ENCODE measurements around the gene PRDX5. TPM values are rescaled to one million over a fixed set of nuclear protein-coding genes. Genes with fewer than 3 reads are reported as not detected.
A peak's percentile ranks its signal among the peaks of the same experiment; 100 is the strongest.

PRDX5 gene
- total and polyA plus RNA-seq, 9 of the 15 experiments (the other 6 are each of a cell fraction or from before 2014, with no cell fraction given): 40.8 to 327 (median 204) TPM

DNA sequence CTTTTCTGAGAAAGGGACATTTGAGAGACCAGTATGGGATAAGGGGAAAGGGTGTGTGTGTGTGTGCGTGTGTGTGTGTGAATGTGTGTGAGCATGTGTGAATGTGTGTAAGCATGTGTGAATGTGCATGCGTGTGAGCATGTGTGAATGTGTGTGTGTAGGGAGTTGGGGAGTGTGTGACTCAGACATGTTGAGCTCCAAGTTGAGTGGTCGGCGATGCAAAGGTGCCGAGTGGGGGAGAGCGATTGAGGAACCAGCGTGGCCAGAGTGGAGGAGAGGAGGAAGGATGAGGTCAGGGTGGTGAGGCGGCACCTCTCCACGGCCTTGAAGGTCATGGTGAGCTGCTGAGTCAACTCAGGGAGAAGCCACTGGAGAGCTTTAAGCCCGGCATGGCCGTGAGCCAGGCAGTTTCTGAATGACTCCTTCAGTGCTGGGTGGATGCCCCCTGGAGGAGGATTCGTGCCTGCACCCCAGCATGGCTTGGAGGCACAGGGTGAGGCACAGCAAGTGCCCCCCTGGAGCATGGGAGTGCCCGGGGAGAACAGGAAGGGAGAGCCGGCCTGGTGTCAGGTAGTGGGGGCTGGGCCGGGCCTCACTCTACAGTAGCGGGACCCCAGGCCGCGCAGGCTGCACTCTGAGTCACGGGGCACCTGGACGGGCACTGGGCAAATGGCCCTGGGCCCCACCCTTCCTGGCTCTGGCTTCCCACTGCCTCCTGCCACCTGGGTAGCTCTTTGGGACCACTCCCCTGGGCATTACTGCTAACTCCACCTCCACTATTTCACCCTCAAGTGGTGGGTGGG is 13.8 kb downstream of the PRDX5 start (continued):
- TF ChIP-seq ZNF24 (IDR thresholded peaks at IDR 0.05) (no peak), NCOA1 (IDR thresholded peaks at IDR 0.05; ENCODE audit: low read depth) (peak; percentile 61; the same call in 1 of the 2 replicates), ZNF143 (CRISPR knock-in tag; IDR thresholded peaks at IDR 0.05) (no peak), XRCC4 (IDR thresholded peaks at IDR 0.05; ENCODE audit: extremely low read depth, insufficient read depth, insufficient read length) (no peak), ESRRA (IDR thresholded peaks at IDR 0.05; ENCODE audit: borderline replicate concordance, low read depth) (peak; percentile 94), MTA2 (IDR thresholded peaks at IDR 0.05; ENCODE audit: low read depth) (peak; percentile 56), ATF1 (CRISPR knock-in tag; IDR thresholded peaks at IDR 0.05) (no peak), ATF1 (tag; IDR thresholded peaks at IDR 0.05) (peak; percentile 46)
- TF ChIP-seq, protein P1, sequence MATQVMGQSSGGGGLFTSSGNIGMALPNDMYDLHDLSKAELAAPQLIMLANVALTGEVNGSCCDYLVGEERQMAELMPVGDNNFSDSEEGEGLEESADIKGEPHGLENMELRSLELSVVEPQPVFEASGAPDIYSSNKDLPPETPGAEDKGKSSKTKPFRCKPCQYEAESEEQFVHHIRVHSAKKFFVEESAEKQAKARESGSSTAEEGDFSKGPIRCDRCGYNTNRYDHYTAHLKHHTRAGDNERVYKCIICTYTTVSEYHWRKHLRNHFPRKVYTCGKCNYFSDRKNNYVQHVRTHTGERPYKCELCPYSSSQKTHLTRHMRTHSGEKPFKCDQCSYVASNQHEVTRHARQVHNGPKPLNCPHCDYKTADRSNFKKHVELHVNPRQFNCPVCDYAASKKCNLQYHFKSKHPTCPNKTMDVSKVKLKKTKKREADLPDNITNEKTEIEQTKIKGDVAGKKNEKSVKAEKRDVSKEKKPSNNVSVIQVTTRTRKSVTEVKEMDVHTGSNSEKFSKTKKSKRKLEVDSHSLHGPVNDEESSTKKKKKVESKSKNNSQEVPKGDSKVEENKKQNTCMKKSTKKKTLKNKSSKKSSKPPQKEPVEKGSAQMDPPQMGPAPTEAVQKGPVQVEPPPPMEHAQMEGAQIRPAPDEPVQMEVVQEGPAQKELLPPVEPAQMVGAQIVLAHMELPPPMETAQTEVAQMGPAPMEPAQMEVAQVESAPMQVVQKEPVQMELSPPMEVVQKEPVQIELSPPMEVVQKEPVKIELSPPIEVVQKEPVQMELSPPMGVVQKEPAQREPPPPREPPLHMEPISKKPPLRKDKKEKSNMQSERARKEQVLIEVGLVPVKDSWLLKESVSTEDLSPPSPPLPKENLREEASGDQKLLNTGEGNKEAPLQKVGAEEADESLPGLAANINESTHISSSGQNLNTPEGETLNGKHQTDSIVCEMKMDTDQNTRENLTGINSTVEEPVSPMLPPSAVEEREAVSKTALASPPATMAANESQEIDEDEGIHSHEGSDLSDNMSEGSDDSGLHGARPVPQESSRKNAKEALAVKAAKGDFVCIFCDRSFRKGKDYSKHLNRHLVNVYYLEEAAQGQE (IDR thresholded peaks at IDR 0.05; ENCODE audit: borderline replicate concordance): peak; percentile 54; the same call in 1 of the 2 replicates
- TF ChIP-seq, protein P1 (CRISPR knock-in tag; IDR thresholded peaks at IDR 0.05; ENCODE audit: low read depth): no peak
- TF ChIP-seq, protein P2, sequence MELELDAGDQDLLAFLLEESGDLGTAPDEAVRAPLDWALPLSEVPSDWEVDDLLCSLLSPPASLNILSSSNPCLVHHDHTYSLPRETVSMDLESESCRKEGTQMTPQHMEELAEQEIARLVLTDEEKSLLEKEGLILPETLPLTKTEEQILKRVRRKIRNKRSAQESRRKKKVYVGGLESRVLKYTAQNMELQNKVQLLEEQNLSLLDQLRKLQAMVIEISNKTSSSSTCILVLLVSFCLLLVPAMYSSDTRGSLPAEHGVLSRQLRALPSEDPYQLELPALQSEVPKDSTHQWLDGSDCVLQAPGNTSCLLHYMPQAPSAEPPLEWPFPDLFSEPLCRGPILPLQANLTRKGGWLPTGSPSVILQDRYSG (tag; conservative IDR thresholded peaks at IDR 0.05; ENCODE audit: low read depth): peak; percentile 59
- TF ChIP-seq, protein P3, sequence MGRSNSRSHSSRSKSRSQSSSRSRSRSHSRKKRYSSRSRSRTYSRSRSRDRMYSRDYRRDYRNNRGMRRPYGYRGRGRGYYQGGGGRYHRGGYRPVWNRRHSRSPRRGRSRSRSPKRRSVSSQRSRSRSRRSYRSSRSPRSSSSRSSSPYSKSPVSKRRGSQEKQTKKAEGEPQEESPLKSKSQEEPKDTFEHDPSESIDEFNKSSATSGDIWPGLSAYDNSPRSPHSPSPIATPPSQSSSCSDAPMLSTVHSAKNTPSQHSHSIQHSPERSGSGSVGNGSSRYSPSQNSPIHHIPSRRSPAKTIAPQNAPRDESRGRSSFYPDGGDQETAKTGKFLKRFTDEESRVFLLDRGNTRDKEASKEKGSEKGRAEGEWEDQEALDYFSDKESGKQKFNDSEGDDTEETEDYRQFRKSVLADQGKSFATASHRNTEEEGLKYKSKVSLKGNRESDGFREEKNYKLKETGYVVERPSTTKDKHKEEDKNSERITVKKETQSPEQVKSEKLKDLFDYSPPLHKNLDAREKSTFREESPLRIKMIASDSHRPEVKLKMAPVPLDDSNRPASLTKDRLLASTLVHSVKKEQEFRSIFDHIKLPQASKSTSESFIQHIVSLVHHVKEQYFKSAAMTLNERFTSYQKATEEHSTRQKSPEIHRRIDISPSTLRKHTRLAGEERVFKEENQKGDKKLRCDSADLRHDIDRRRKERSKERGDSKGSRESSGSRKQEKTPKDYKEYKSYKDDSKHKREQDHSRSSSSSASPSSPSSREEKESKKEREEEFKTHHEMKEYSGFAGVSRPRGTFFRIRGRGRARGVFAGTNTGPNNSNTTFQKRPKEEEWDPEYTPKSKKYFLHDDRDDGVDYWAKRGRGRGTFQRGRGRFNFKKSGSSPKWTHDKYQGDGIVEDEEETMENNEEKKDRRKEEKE (IDR thresholded peaks at IDR 0.05; ENCODE audit: borderline replicate concordance in 1 of 2, control insufficient read depth in 1 of 2, low read depth in 2 of 2, low read length in 1 of 2): no peak
- TF ChIP-seq, protein P4, sequence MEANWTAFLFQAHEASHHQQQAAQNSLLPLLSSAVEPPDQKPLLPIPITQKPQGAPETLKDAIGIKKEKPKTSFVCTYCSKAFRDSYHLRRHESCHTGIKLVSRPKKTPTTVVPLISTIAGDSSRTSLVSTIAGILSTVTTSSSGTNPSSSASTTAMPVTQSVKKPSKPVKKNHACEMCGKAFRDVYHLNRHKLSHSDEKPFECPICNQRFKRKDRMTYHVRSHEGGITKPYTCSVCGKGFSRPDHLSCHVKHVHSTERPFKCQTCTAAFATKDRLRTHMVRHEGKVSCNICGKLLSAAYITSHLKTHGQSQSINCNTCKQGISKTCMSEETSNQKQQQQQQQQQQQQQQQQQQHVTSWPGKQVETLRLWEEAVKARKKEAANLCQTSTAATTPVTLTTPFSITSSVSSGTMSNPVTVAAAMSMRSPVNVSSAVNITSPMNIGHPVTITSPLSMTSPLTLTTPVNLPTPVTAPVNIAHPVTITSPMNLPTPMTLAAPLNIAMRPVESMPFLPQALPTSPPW (CRISPR knock-in tag; IDR thresholded peaks at IDR 0.05): peak; percentile 57
